ENCODE data around the gene GPR55. TPM values are rescaled to one million over a fixed set of nuclear protein-coding genes. Genes with fewer than 3 reads are reported as not detected.

Gene GPR55
- total RNA-seq, 2 donors from 2014 or later = 2.6 to 7.5 TPM

- Mint-ChIP-seq H3K4me3 (no peak overlapping the region), H3K4me1 (peaks cover 4% of the 10 kb centered on the region), H3K36me3 (ENCODE audit: low read depth) (peaks cover 4% of the 10 kb centered on the region), H3K27ac (no peak overlapping the region), H3K9me3 (peaks cover 23% of the 10 kb centered on the region), H3K27me3 (ENCODE audit: insufficient read depth) (peaks cover 1% of the 10 kb centered on the region)
- Histone ChIP-seq H3K4me1 (ENCODE audit: control insufficient read depth, insufficient read depth, low read length) (no peaks in the 10 kb centered on the region), H3K27ac (ENCODE audit: low read depth, low read length) (no peak overlapping the region), H3K9ac (ENCODE audit: extremely low read depth, low read length, poor library complexity, severe bottlenecking) (no peak overlapping the region), H3K27me3 (ENCODE audit: control insufficient read depth, insufficient read depth, low read length, poor library complexity, severe bottlenecking) (no peaks in the 10 kb centered on the region), H3K36me3 (ENCODE audit: control insufficient read depth, insufficient read depth, low read length) (no peaks in the 10 kb centered on the region), H3K9me3 (ENCODE audit: control insufficient read depth, low read length) (peaks cover 18% of the 10 kb centered on the region), H3K4me3 (ENCODE audit: low read length) (no peak overlapping the region)
- peak; percentile 40 for DNase-seq
- 87 to 94% methylated on average over 8 to 9 of the region's 9 CpGs for WGBS, 2 experiments (ENCODE audit: insufficient coverage in 1 of 2, insufficient read length in 1 of 2)
- no peak for TF ChIP-seq CTCF (conservative IDR thresholded peaks at IDR 0.05)
Observed at GRCh38 chr2:230935130-230935430, 10.0 kb upstream of the GPR55 start.

GRCh38 chr2:230934231-230935129 is 9.4 kb upstream of the GPR55 start:
- H3K9ac ChIP-seq (ENCODE audit: extremely low read depth, low read length, poor library complexity, severe bottlenecking) = no peak overlapping the region
- H3K36me3 ChIP-seq (ENCODE audit: control insufficient read depth, insufficient read depth, low read length) = no peaks in the 10 kb centered on the region
- no peak for TF ChIP-seq CTCF (conservative IDR thresholded peaks at IDR 0.05)
- peak; percentile 42 for DNase-seq
- Mint-ChIP-seq H3K27me3 (ENCODE audit: insufficient read depth) (peaks cover 1% of the 10 kb centered on the region), H3K36me3 (ENCODE audit: low read depth) (peaks cover 4% of the 10 kb centered on the region), H3K4me1 (peaks cover 4% of the 10 kb centered on the region), H3K9me3 (peaks cover 23% of the 10 kb centered on the region), H3K27ac (no peak overlapping the region), H3K4me3 (no peak overlapping the region)
- no peaks in the 10 kb centered on the region for H3K4me1 ChIP-seq (ENCODE audit: control insufficient read depth, insufficient read depth, low read length)
- no peak overlapping the region for H3K4me3 ChIP-seq (ENCODE audit: low read length)
- WGBS, 2 experiments (ENCODE audit: insufficient coverage in 1 of 2, insufficient read length in 1 of 2) = 90 to 95% methylated on average over 11 to 17 of the region's 17 CpGs
- peaks cover 18% of the 10 kb centered on the region for H3K9me3 ChIP-seq (ENCODE audit: control insufficient read depth, low read length)
- H3K27ac ChIP-seq (ENCODE audit: low read depth, low read length) = no peak overlapping the region
- no peaks in the 10 kb centered on the region for H3K27me3 ChIP-seq (ENCODE audit: control insufficient read depth, insufficient read depth, low read length, poor library complexity, severe bottlenecking)

GRCh38 chr2:230933521-230934180 is 8.6 kb upstream of the GPR55 start:
- Mint-ChIP-seq H3K27me3 (ENCODE audit: insufficient read depth) (peaks cover 1% of the 10 kb centered on the region), H3K4me3 (no peak overlapping the region), H3K36me3 (ENCODE audit: low read depth) (peaks cover 4% of the 10 kb centered on the region), H3K27ac (no peak overlapping the region), H3K4me1 (peaks cover 4% of the 10 kb centered on the region), H3K9me3 (peaks cover 23% of the 10 kb centered on the region)
- WGBS, 2 experiments (ENCODE audit: insufficient coverage in 1 of 2, insufficient read length in 1 of 2) = 84 to 89% methylated on average over 7 to 10 of the region's 10 CpGs
- Histone ChIP-seq H3K4me1 (ENCODE audit: control insufficient read depth, insufficient read depth, low read length) (no peaks in the 10 kb centered on the region), H3K27me3 (ENCODE audit: control insufficient read depth, insufficient read depth, low read length, poor library complexity, severe bottlenecking) (no peaks in the 10 kb centered on the region), H3K9ac (ENCODE audit: extremely low read depth, low read length, poor library complexity, severe bottlenecking) (no peak overlapping the region), H3K36me3 (ENCODE audit: control insufficient read depth, insufficient read depth, low read length) (no peaks in the 10 kb centered on the region), H3K4me3 (ENCODE audit: low read length) (no peak overlapping the region), H3K9me3 (ENCODE audit: control insufficient read depth, low read length) (peaks cover 18% of the 10 kb centered on the region), H3K27ac (ENCODE audit: low read depth, low read length) (no peak overlapping the region)
- peak; percentile 42 for DNase-seq
- TF ChIP-seq CTCF (conservative IDR thresholded peaks at IDR 0.05) = no peak

All from endodermal cell (in vitro differentiated cells).